ENCODE results near the gene ANKS1B. TPM values are rescaled to one million over a fixed set of nuclear protein-coding genes. Genes with fewer than 3 reads are reported as not detected.

Gene ANKS1B
- total RNA-seq, 1 experiment from 2014 or later, result 9.7 TPM

GRCh38 chr12:99039367-99040120, 945.2 kb downstream of the ANKS1B start:
- DNase-seq (ENCODE audit: low read depth, low spot score), result no peak
- intact Hi-C loops (cut with micrococcal nuclease; ENCODE audit: unreplicated experiment), result loop anchor here (5.0 to 10.0 kb wide), 2 partner anchors 345 to 728 kb away; no protein-coding TSS in a partner anchor
- POLR2A ChIA-PET, result no interaction called here

GRCh38 chr12:99036566-99036965, 948.2 kb downstream of the ANKS1B start:
- CTCF ChIA-PET, result no interaction called here

More at GRCh38 chr12:99039367-99040120, 945.2 kb downstream of the ANKS1B start:
- in situ Hi-C loops (cut with HindIII; ENCODE audit: low pct_unique_long_range_greater_than_20kb, low sequenced_read_pairs), result no loop called here
- CTCF ChIA-PET, result no interaction called here
- Histone ChIP-seq H3K4me1 (ENCODE audit: control insufficient read depth, insufficient read depth, low read length) (no peaks in the 10 kb centered on the region), H3K27me3 (ENCODE audit: control insufficient read depth, insufficient read depth, low read length) (no peaks in the 10 kb centered on the region), H3K4me3 (ENCODE audit: low read depth in 2 of 2, low read length in 2 of 2) (no peak overlapping the region), H3K9me3 (ENCODE audit: control insufficient read depth, insufficient read depth, low read depth, low read length) (no peaks in the 10 kb centered on the region), H3K36me3 (ENCODE audit: control insufficient read depth, insufficient read depth, low read length) (no peaks in the 10 kb centered on the region), H3K27ac (ENCODE audit: low read length) (no peak overlapping the region)
- no TSS peak for BruUV-seq (replicated peaks)
- TF ChIP-seq SIN3A (IDR thresholded peaks at IDR 0.05; ENCODE audit: borderline replicate concordance, insufficient read depth, low read depth, low read length), result no peak
- no peak for TF ChIP-seq TCF7L2 (IDR thresholded peaks at IDR 0.05; ENCODE audit: low read depth, low read length)
- no peak for TF ChIP-seq CTCF (IDR thresholded peaks at IDR 0.05)
- no peak for TF ChIP-seq POLR2AphosphoS5 (IDR thresholded peaks at IDR 0.05; ENCODE audit: low read depth, low read length)
- no peak for TF ChIP-seq REST (IDR thresholded peaks at IDR 0.05; ENCODE audit: insufficient read depth in 1 of 2, low read depth in 2 of 2, low read length in 1 of 2)
- no peak for ATAC-seq

More at GRCh38 chr12:99036566-99036965, 948.2 kb downstream of the ANKS1B start:
- no peak overlapping the region for H3K27ac ChIP-seq (ENCODE audit: low read length)
- no peak for DNase-seq (ENCODE audit: low read depth, low spot score)
- H3K36me3 ChIP-seq (ENCODE audit: control insufficient read depth, insufficient read depth, low read length), result no peaks in the 10 kb centered on the region
- H3K4me1 ChIP-seq (ENCODE audit: control insufficient read depth, insufficient read depth, low read length), result no peaks in the 10 kb centered on the region
- H3K9me3 ChIP-seq (ENCODE audit: control insufficient read depth, insufficient read depth, low read depth, low read length), result no peaks in the 10 kb centered on the region
- in situ Hi-C loops (cut with HindIII; ENCODE audit: low pct_unique_long_range_greater_than_20kb, low sequenced_read_pairs) (no loop called here), intact Hi-C loops (cut with micrococcal nuclease; ENCODE audit: unreplicated experiment) (no loop called here)
- no peak for ATAC-seq
- no peak overlapping the region for H3K4me3 ChIP-seq (ENCODE audit: low read depth in 2 of 2, low read length in 2 of 2)
- BruUV-seq (replicated peaks), result no TSS peak
- H3K27me3 ChIP-seq (ENCODE audit: control insufficient read depth, insufficient read depth, low read length), result no peaks in the 10 kb centered on the region
- TF ChIP-seq SIN3A (IDR thresholded peaks at IDR 0.05; ENCODE audit: borderline replicate concordance, insufficient read depth, low read depth, low read length) (no peak), REST (IDR thresholded peaks at IDR 0.05; ENCODE audit: insufficient read depth in 1 of 2, low read depth in 2 of 2, low read length in 1 of 2) (no peak), POLR2AphosphoS5 (IDR thresholded peaks at IDR 0.05; ENCODE audit: low read depth, low read length) (no peak), CTCF (IDR thresholded peaks at IDR 0.05) (no peak), TCF7L2 (IDR thresholded peaks at IDR 0.05; ENCODE audit: low read depth, low read length) (no peak)
- POLR2A ChIA-PET, result no interaction called here
